AG08396 (cell line): Measurements from ENCODE around the gene PLEKHN1.
"Not testable (repeated sequence)": the region's sequence is repeated elsewhere in the genome, so short reads cannot be mapped to it uniquely, and the experiment has no call there.

Experiments used
- DNase-seq: peaks from one replicate; pipeline ENCODE4 v3.0.0; 2012; ENCODE audit warnings: low spot score, mixed read lengths

The PLEKHN1 gene

GRCh38 chr1:974293-974640 is 8.0 kb downstream of the PLEKHN1 start:
- DNase-seq: no peak

GRCh38 chr1:974687-975328 is 8.5 kb downstream of the PLEKHN1 start:
- no peak for DNase-seq

GRCh38 chr1:975365-975764 is 9.1 kb downstream of the PLEKHN1 start:
- no peak for DNase-seq

GRCh38 chr1:975896-976683 is 9.8 kb downstream of the PLEKHN1 start:
- peak; percentile 90 for DNase-seq

- DNase-seq: not testable (repeated sequence)
These were observed 10.5 kb downstream of the PLEKHN1 start for GRCh38 chr1:976791-977190.

GRCh38 chr1:978069-978834 is 12.0 kb downstream of the PLEKHN1 start:
- DNase-seq: no peak

- no peak for DNase-seq
These were observed 12.8 kb downstream of the PLEKHN1 start for GRCh38 chr1:978835-979743.

- DNase-seq: no peak
These were observed 13.4 kb downstream of the PLEKHN1 start for GRCh38 chr1:979744-980072.

GRCh38 chr1:980137-980571 is 13.9 kb downstream of the PLEKHN1 start:
- DNase-seq: no peak

GRCh38 chr1:980602-981395 is 14.5 kb downstream of the PLEKHN1 start:
- DNase-seq: no peak

- DNase-seq: no peak
These were observed 15.2 kb downstream of the PLEKHN1 start for GRCh38 chr1:981491-981954.

GRCh38 chr1:981955-982558 is 15.8 kb downstream of the PLEKHN1 start, which contains the start of gene PERM1:
PERM1 (minus strand) TSS chr1:982093; CDS start chr1:981029, 1,064 bp downstream.
- DNase-seq: no peak

GRCh38 chr1:982765-983436 is 16.6 kb downstream of the PLEKHN1 start:
- no peak for DNase-seq

- peak; percentile 84 for DNase-seq
These were observed 17.7 kb downstream of the PLEKHN1 start for GRCh38 chr1:983798-984475.

- no peak for DNase-seq
These were observed 18.2 kb downstream of the PLEKHN1 start for GRCh38 chr1:984476-984814.

- DNase-seq: no peak
These were observed 18.8 kb downstream of the PLEKHN1 start for GRCh38 chr1:985126-985525.

- not testable (repeated sequence) for DNase-seq
These were observed 21.8 kb downstream of the PLEKHN1 start for GRCh38 chr1:988061-988460.

GRCh38 chr1:991275-991674 is 25.0 kb downstream of the PLEKHN1 start:
- DNase-seq: not testable (repeated sequence)

- no peak for DNase-seq
These were observed 25.6 kb downstream of the PLEKHN1 start for GRCh38 chr1:991895-992294.
